H9 (cell line): ENCODE results near the gene FOXF1. TPM values are rescaled to one million over a fixed set of nuclear protein-coding genes. Genes with fewer than 3 reads are reported as not detected.

Experiments used
- DNase-seq: peaks from one replicate; pipeline ENCODE4 v3.0.0-alpha.2; 2017
- H2AFZ ChIP-seq: one replicate; pipeline ENCODE4 v1.6.1; 2013; ENCODE audit warnings: mild to moderate bottlenecking, low read length, control low read depth, moderate library complexity
- H2AK5ac ChIP-seq: 2 replicates; pipeline ENCODE4 v1.6.1; 2013; ENCODE audit warnings: low read length, control low read depth, mixed read lengths; ENCODE audit not compliant: insufficient read length
- H2BK120ac ChIP-seq: one replicate; pipeline ENCODE4 v1.6.1; 2013; ENCODE audit warnings: low read depth, mild to moderate bottlenecking, low read length, control low read depth, inconsistent platforms; ENCODE audit not compliant: poor library complexity, severe bottlenecking
- H2BK12ac ChIP-seq: 2 replicates; pipeline ENCODE4 v1.6.1; 2013; ENCODE audit warnings: low read length, control low read depth, mixed read lengths, low read depth; ENCODE audit not compliant: insufficient read length
- H2BK15ac ChIP-seq: 2 replicates; pipeline ENCODE4 v1.6.1; 2013; ENCODE audit warnings: low read depth, low read length, control low read depth
- H2BK20ac ChIP-seq: one replicate; pipeline ENCODE4 v1.6.1; 2013; ENCODE audit warnings: low read depth, mild to moderate bottlenecking, low read length, control low read depth, inconsistent platforms; ENCODE audit not compliant: poor library complexity, severe bottlenecking
- H2BK5ac ChIP-seq: 2 replicates; pipeline ENCODE4 v1.6.1; 2013; ENCODE audit warnings: low read length, control low read depth, mixed read lengths; ENCODE audit not compliant: insufficient read length
- H3K14ac ChIP-seq: 2 replicates; pipeline ENCODE4 v1.6.1; 2013; ENCODE audit warnings: low read length, control low read depth; ENCODE audit not compliant: insufficient read depth
- H3K18ac ChIP-seq: 2 replicates; pipeline ENCODE4 v1.6.1; 2013; ENCODE audit warnings: low read depth, mild to moderate bottlenecking, mixed read lengths, low read length, control low read depth; ENCODE audit not compliant: insufficient read length
- H3K23ac ChIP-seq: 2 replicates; pipeline ENCODE4 v1.6.1; 2013; ENCODE audit warnings: low read length, control low read depth, mixed read lengths, low read depth; ENCODE audit not compliant: insufficient read length
- H3K23me2 ChIP-seq: 2 replicates; pipeline ENCODE4 v1.6.1; 2013; ENCODE audit warnings: low read depth, mild to moderate bottlenecking, mixed read lengths, low read length, control low read depth; ENCODE audit not compliant: insufficient read length, poor library complexity, severe bottlenecking
- H3K27ac ChIP-seq: 2 replicates; pipeline ENCODE4 v1.5.1; 2013; ENCODE audit warnings: low read length, control low read depth, mixed read lengths, low read depth; ENCODE audit not compliant: insufficient read length
- H3K27me3 ChIP-seq: 2 replicates; pipeline ENCODE4 v1.6.1; 2013; ENCODE audit warnings: low read length, control low read depth, inconsistent platforms; ENCODE audit not compliant: insufficient read depth
- H3K4ac ChIP-seq: 2 replicates; pipeline ENCODE4 v1.6.1; 2013; ENCODE audit warnings: low read depth, mild to moderate bottlenecking, control low read depth, inconsistent platforms, low read length, moderate library complexity
- H3K4me1 ChIP-seq: 2 replicates; pipeline ENCODE4 v1.6.1; 2013; ENCODE audit warnings: low read length, control low read depth, inconsistent platforms; ENCODE audit not compliant: insufficient read depth
- H3K4me2 ChIP-seq: 2 replicates; pipeline ENCODE4 v1.6.1; 2013; ENCODE audit warnings: low read length, control low read depth, mixed read lengths; ENCODE audit not compliant: insufficient read length, insufficient read depth
- H3K56ac ChIP-seq: 2 replicates; pipeline ENCODE4 v1.6.1; 2013; ENCODE audit warnings: low read depth, mild to moderate bottlenecking, mixed read lengths, low read length, control low read depth; ENCODE audit not compliant: insufficient read length
- H3K79me1 ChIP-seq: 2 replicates; pipeline ENCODE4 v1.6.1; 2013; ENCODE audit warnings: low read depth, mild to moderate bottlenecking, moderate library complexity, low read length, control low read depth, inconsistent platforms; ENCODE audit not compliant: insufficient read depth, poor library complexity, severe bottlenecking
- H3K79me2 ChIP-seq: 2 replicates; pipeline ENCODE4 v1.6.1; 2013; ENCODE audit warnings: low read length, control low read depth, inconsistent platforms; ENCODE audit not compliant: insufficient read depth
- H3K9ac ChIP-seq: 2 replicates; pipeline ENCODE4 v1.6.1; 2013; ENCODE audit warnings: low read length, control low read depth, mixed read lengths; ENCODE audit not compliant: insufficient read length; ENCODE audit errors: extremely low read depth
- H3K9me3 ChIP-seq: one replicate; pipeline ENCODE4 v1.6.1; 2013; ENCODE audit warnings: low read depth, low read length, inconsistent platforms; ENCODE audit not compliant: control insufficient read depth
- H3T11ph ChIP-seq: one replicate; pipeline ENCODE4 v1.6.1; 2013; ENCODE audit warnings: mild to moderate bottlenecking, low read length, control low read depth, inconsistent platforms
- H4K20me1 ChIP-seq: one replicate; pipeline ENCODE4 v1.6.1; 2013; ENCODE audit not compliant: control insufficient read depth, insufficient read length, insufficient read depth
- H4K5ac ChIP-seq: 2 replicates; pipeline ENCODE4 v1.6.1; 2013; ENCODE audit warnings: low read depth, mild to moderate bottlenecking, mixed read lengths, low read length, control low read depth; ENCODE audit not compliant: insufficient read length
- H4K8ac ChIP-seq: replicated peaks from 2 replicates; pipeline ENCODE4 v1.6.1; 2013; ENCODE audit warnings: low read length, control low read depth, mixed read lengths, low read depth; ENCODE audit not compliant: insufficient read length
- H4K91ac ChIP-seq: 2 replicates; pipeline ENCODE4 v1.6.1; 2013; ENCODE audit warnings: low read depth, mild to moderate bottlenecking, moderate library complexity, mixed read lengths, low read length, control low read depth; ENCODE audit not compliant: insufficient read length
- H3K27ac Mint-ChIP-seq, 3 experiments: 2 replicates in 2 of 3; 3 replicates in 1 of 3; pipeline ENCODE4 v1.8.0; 2020 to 2021; ENCODE audit warnings: mixed read lengths in 3 of 3, mild to moderate bottlenecking in 1 of 3, moderate library complexity in 1 of 3
- H3K27me3 Mint-ChIP-seq: 2 replicates; pipeline ENCODE4 v1.8.0; 2021; ENCODE audit warnings: low read depth, mild to moderate bottlenecking, moderate library complexity, mixed read lengths
- H3K36me3 Mint-ChIP-seq, 3 experiments: 2 replicates in 2 of 3; 3 replicates in 1 of 3; pipeline ENCODE4 v1.8.0; 2020 to 2021; ENCODE audit warnings: low read depth in 3 of 3, mixed read lengths in 3 of 3; ENCODE audit not compliant: insufficient read depth in 1 of 3
- H3K4me1 Mint-ChIP-seq, 2 experiments: 2 replicates each; pipeline ENCODE4 v1.8.0; 2020; ENCODE audit warnings: mixed read lengths in 2 of 2
- H3K4me3 Mint-ChIP-seq, 2 experiments: 2 replicates in 1 of 2; 3 replicates in 1 of 2; pipeline ENCODE4 v1.8.0; 2020 to 2021; ENCODE audit warnings: mild to moderate bottlenecking in 2 of 2, mixed read lengths in 2 of 2, moderate library complexity in 1 of 2
- H3K9me3 Mint-ChIP-seq, 2 experiments: 2 replicates in 1 of 2; 3 replicates in 1 of 2; pipeline ENCODE4 v1.8.0; 2020; ENCODE audit warnings: mild to moderate bottlenecking in 2 of 2, mixed read lengths in 2 of 2, moderate library complexity in 1 of 2
- CTCF ChIP-seq: fragments of 200-600 bp; sonication (generic); conservative IDR thresholded peaks from 3 replicates; pipeline ENCODE4 v1.8.0; 2021; ENCODE audit warnings: antibody characterized with exemption, mild to moderate bottlenecking
- WGBS: extraction: QIAGEN DNeasy Blood & Tissue Kit; methylation state at CpG from one replicate; pipeline ENCODE4 v1.1.7; 2013; ENCODE audit warnings: missing lambda C conversion rate, low lambda C conversion rate, mixed read lengths; ENCODE audit not compliant: insufficient read length; ENCODE audit errors: extremely low coverage; 5-methylcytosine and 5-hydroxymethylcytosine counted together
- total RNA-seq: library from RNA; stranded (reverse); gene quantifications from 2 replicates; pipeline ENCODE4 v1.2.1, GENCODE V29; 2021

Gene FOXF1
- total RNA-seq, 1 experiment from 2014 or later = not detected

- no peak overlapping the region for H2BK5ac ChIP-seq
- H2BK12ac ChIP-seq = no peak overlapping the region
- no peak for DNase-seq
- H4K91ac ChIP-seq = no peak overlapping the region
- no peak overlapping the region for H3K27ac Mint-ChIP-seq
- no peak overlapping the region for H3K56ac ChIP-seq
- H2AK5ac ChIP-seq = no peak overlapping the region
- H3K4me3 Mint-ChIP-seq = peak overlapping the region in 1 of 2 experiments; percentile 70; a peak in 2 of 5 replicates
- TF ChIP-seq CTCF = no peak
- H4K20me1 ChIP-seq = no peaks in the 10 kb centered on the region
- H3K4me1 Mint-ChIP-seq = peaks cover 18 to 49% of the 10 kb centered on the region in 2 experiments
- no peak overlapping the region for H3K4ac ChIP-seq
- peaks cover 99% of the 10 kb centered on the region for H3K27me3 Mint-ChIP-seq
- no peak overlapping the region for H3K27ac ChIP-seq
- no peak overlapping the region for H2BK120ac ChIP-seq
- peaks cover 98% of the 10 kb centered on the region for H3K27me3 ChIP-seq
- H3K36me3 Mint-ChIP-seq = 0 out of 7 replicates have a peak, but pooled peaks cover 0 to 2% (median 0%) of the 10 kb centered on the region in 3 experiments
- no peak overlapping the region for H3T11ph ChIP-seq
- H3K23me2 ChIP-seq = peaks cover 3% of the 10 kb centered on the region
- no peak overlapping the region for H3K23ac ChIP-seq
- no CpG with 5 or more reads among the region's 27 CpGs for WGBS
- no peak overlapping the region for H3K18ac ChIP-seq
- H4K8ac ChIP-seq = no peak overlapping the region
- H3K79me1 ChIP-seq = no peaks in the 10 kb centered on the region
- no peak overlapping the region for H2BK15ac ChIP-seq
- H2AFZ ChIP-seq = no peak overlapping the region
- H4K5ac ChIP-seq = no peak overlapping the region
- peaks cover 3% of the 10 kb centered on the region; the same call in 1 of the 2 replicates for H3K4me1 ChIP-seq
- no peak overlapping the region for H3K14ac ChIP-seq
- H3K79me2 ChIP-seq = no peaks in the 10 kb centered on the region
- peaks cover 2 to 22% of the 10 kb centered on the region in 2 experiments; a peak in 4 of 5 replicates for H3K9me3 Mint-ChIP-seq
- H3K9me3 ChIP-seq = no peaks in the 10 kb centered on the region
- H3K4me2 ChIP-seq = no peak overlapping the region
- no peak overlapping the region for H3K9ac ChIP-seq
- H2BK20ac ChIP-seq = no peak overlapping the region
Measured at GRCh38 chr16:86504315-86505184, 5.8 kb upstream of the FOXF1 start.
